HepG2 (cell line): ENCODE data around the gene CHST12. TPM values are rescaled to one million over a fixed set of nuclear protein-coding genes. Genes with fewer than 3 reads are reported as not detected.

ENCODE experiments used
- ARID5B ChIP-seq: IDR thresholded peaks from 2 replicates; pipeline ENCODE4 v1.4.0; 2020; ENCODE audit warnings: mild to moderate bottlenecking, missing genetic modification reagents
- ETS1 ChIP-seq: sonication (generic); formaldehyde crosslinking; IDR thresholded peaks from 2 replicates; pipeline ENCODE4 v1.4.0; 2020; ENCODE audit warnings: missing genetic modification reagents
- FOXP4 ChIP-seq: sonication (generic); formaldehyde crosslinking; IDR thresholded peaks from 2 replicates; pipeline ENCODE4 v1.4.0; 2020; ENCODE audit warnings: missing genetic modification reagents
- MAZ ChIP-seq, 2 experiments: sonication (generic) in 1 of 2; formaldehyde crosslinking in 1 of 2; IDR thresholded peaks; 2 replicates each; pipeline versions ENCODE4 v1.5.0 to v1.6.1; 2012 to 2020; ENCODE audit warnings: low read depth in 2 of 2, mild to moderate bottlenecking in 2 of 2, borderline replicate concordance in 1 of 2, improper control_type of control experiment in 1 of 2, low read length in 1 of 2, missing genetic modification reagents in 1 of 2, moderate library complexity in 1 of 2
- PHF5A ChIP-seq: IDR thresholded peaks from one replicate; pipeline ENCODE4 v1.6.1; 2018; ENCODE audit warnings: low read depth, missing genetic modification reagents; ENCODE audit not compliant: unreplicated experiment
- POLR2A ChIP-seq, 2 experiments: IDR thresholded peaks; 2 replicates each; pipeline ENCODE4 v1.6.1; 2011; ENCODE audit warnings: low read depth in 2 of 2, low read length in 2 of 2, mild to moderate bottlenecking in 1 of 2, moderate library complexity in 1 of 2; ENCODE audit not compliant: insufficient read depth in 1 of 2
- POLR2G ChIP-seq: fragments of 200-400 bp; formaldehyde crosslinking; IDR thresholded peaks from 2 replicates; pipeline ENCODE4 v1.6.1; 2018; ENCODE audit warnings: mild to moderate bottlenecking, low read depth, low read length, moderate library complexity
- ZNF138 ChIP-seq: sonication (generic); formaldehyde crosslinking; IDR thresholded peaks from 2 replicates; pipeline ENCODE4 v1.5.0; 2020; ENCODE audit warnings: mild to moderate bottlenecking, low read depth, missing genetic modification reagents
- ZNF510 ChIP-seq: sonication (generic); formaldehyde crosslinking; IDR thresholded peaks from 2 replicates; pipeline ENCODE4 v1.4.0; 2020; ENCODE audit warnings: low read depth, mild to moderate bottlenecking, missing genetic modification reagents
- ZNF629 ChIP-seq: sonication (generic); formaldehyde crosslinking; conservative IDR thresholded peaks from 2 replicates; pipeline ENCODE4 v1.5.0; 2020; ENCODE audit warnings: missing genetic modification reagents
- ZNF678 ChIP-seq: sonication (generic); formaldehyde crosslinking; IDR thresholded peaks from 2 replicates; pipeline ENCODE4 v1.4.0; 2020; ENCODE audit warnings: mild to moderate bottlenecking, missing genetic modification reagents
- ZSCAN29 ChIP-seq: sonication (generic); formaldehyde crosslinking; conservative IDR thresholded peaks from 2 replicates; pipeline ENCODE4 v1.4.0; 2020; ENCODE audit warnings: mild to moderate bottlenecking, missing genetic modification reagents
- ZSCAN31 ChIP-seq: sonication (generic); formaldehyde crosslinking; IDR thresholded peaks from 2 replicates; pipeline ENCODE4 v1.5.0; 2020; ENCODE audit warnings: low read depth, mild to moderate bottlenecking, missing genetic modification reagents
- polyA plus RNA-seq, 8 experiments: library from polyadenylated mRNA; depleted of rRNA in 3 of 8; stranded (reverse) in 7 of 8; unstranded in 1 of 8; fragments of >200 nt; fragmentation: Illumina TruSeq in 4 of 8; extraction: Trizol in 4 of 8; gene quantifications; 2 replicates each; pipeline versions ENCODE4 v1.2.1 to v1.2.3, GENCODE V29; 2011 to 2016; ENCODE audit warnings: low read depth in 4 of 8, missing spikeins in 1 of 8, mixed read lengths in 1 of 8; ENCODE audit not compliant: insufficient read depth in 1 of 8
- total RNA-seq, 5 experiments: library from RNA; depleted of rRNA; stranded (reverse); fragments of >200 nt; fragmentation: Illumina TruSeq; extraction: Trizol; gene quantifications; 2 replicates each; pipeline ENCODE4 v1.2.3, GENCODE V29; 2016; ENCODE audit warnings: low read depth in 1 of 5
- TF ChIP-seq, protein P1 (sequence below): sonication (generic); formaldehyde crosslinking; IDR thresholded peaks from 2 replicates; pipeline ENCODE4 v1.8.1; 2023; ENCODE audit warnings: mild to moderate bottlenecking, moderate library complexity, missing genetic modification reagents
- TF ChIP-seq, protein P2 (sequence below): IDR thresholded peaks from 2 replicates; pipeline ENCODE4 v1.6.1; 2016

The CHST12 gene
- total and polyA plus RNA-seq, 2 of the 13 experiments (the other 11 are each of a cell fraction or from before 2014, with no cell fraction given): 6.4 to 15.8 TPM

- TF ChIP-seq MAZ (IDR thresholded peaks at IDR 0.05; ENCODE audit: borderline replicate concordance, low read depth, low read length): no peak
- peak; percentile 47; the same call in 1 of the 2 replicates for TF ChIP-seq MAZ (CRISPR knock-in tag; IDR thresholded peaks at IDR 0.05; ENCODE audit: low read depth)
- no peak for TF ChIP-seq ZNF138
- TF ChIP-seq POLR2G: peak; percentile 81
- TF ChIP-seq ETS1 (CRISPR knock-in tag): no peak
- 0 out of 2 replicates have a peak, but pooled peaks have one; percentile 39 for TF ChIP-seq ARID5B (CRISPR knock-in tag)
- 0 out of 2 replicates have a peak, but pooled peaks have one; percentile 20 for TF ChIP-seq ZNF629 (CRISPR knock-in tag)
- peak; percentile 50 for TF ChIP-seq PHF5A
- TF ChIP-seq, protein P1, sequence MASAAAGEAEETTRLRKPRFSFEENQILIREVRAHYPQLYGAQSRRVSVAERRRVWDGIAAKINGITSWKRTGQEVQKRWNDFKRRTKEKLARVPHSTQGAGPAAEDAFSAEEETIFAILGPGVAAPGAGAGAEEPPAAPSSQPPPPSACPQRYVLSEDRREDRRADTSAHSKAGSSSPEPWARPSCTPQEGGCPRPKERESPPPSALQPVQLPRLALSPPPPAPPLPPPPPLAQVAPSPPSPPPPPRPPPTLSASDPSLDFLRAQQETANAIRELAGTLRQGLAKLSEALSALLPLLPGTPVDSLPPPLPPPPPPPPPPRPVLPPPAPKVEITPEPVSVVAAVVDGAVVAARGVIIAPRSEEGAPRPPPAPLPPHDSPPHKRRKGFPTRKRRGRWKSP (CRISPR knock-in tag): 0 out of 2 replicates have a peak, but pooled peaks have one; percentile 41
- no peak for TF ChIP-seq ZSCAN29
- 0 out of 2 replicates have a peak, but pooled peaks have one; percentile 29 for TF ChIP-seq ZNF678
- TF ChIP-seq ZSCAN31 (CRISPR knock-in tag): peak; percentile 29; the same call in 1 of the 2 replicates
- 0 out of 2 replicates have a peak, but pooled peaks have one; percentile 59 for TF ChIP-seq ZNF510
- TF ChIP-seq, protein P2, sequence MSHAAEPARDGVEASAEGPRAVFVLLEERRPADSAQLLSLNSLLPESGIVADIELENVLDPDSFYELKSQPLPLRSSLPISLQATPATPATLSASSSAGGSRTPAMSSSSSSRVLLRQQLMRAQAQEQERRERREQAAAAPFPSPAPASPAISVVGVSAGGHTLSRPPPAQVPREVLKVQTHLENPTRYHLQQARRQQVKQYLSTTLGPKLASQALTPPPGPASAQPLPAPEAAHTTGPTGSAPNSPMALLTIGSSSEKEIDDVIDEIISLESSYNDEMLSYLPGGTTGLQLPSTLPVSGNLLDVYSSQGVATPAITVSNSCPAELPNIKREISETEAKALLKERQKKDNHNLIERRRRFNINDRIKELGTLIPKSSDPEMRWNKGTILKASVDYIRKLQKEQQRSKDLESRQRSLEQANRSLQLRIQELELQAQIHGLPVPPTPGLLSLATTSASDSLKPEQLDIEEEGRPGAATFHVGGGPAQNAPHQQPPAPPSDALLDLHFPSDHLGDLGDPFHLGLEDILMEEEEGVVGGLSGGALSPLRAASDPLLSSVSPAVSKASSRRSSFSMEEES (CRISPR knock-in tag): 0 out of 2 replicates have a peak, but pooled peaks have one; percentile 13
- peak; percentile 82 to 86 for TF ChIP-seq POLR2A (IDR thresholded peaks at IDR 0.05; ENCODE audit: insufficient read depth in 1 of 2, low read depth in 2 of 2, low read length in 2 of 2)
- TF ChIP-seq FOXP4 (CRISPR knock-in tag): 0 out of 2 replicates have a peak, but pooled peaks have one; percentile 14
Measured at GRCh38 chr7:2403014-2403717, at the start of gene CHST12 (continued).
